Astrocyte of the hippocampus (primary cell): Measurements from ENCODE around the gene FASN.
"Not testable (repeated sequence)": the region's sequence is repeated elsewhere in the genome, so short reads cannot be mapped to it uniquely, and the experiment has no call there.

Experiments used
- DNase-seq: peaks from one replicate; pipeline ENCODE4 v3.0.0; 2011; ENCODE audit warnings: low read depth, low spot score

The FASN gene

GRCh38 chr17:82098169-82098938 lies at the start of gene FASN:
FASN (minus strand) TSS chr17:82098236; CDS start chr17:82096445, 1,791 bp downstream.
- DNase-seq: peak; percentile 99

GRCh38 chr17:82146663-82147654 lies 48.9 kb upstream of the FASN start:
- no peak for DNase-seq

GRCh38 chr17:82145550-82146155 lies 47.6 kb upstream of the FASN start:
- no peak for DNase-seq

- no peak for DNase-seq
Measured at GRCh38 chr17:82143333-82143732, 45.3 kb upstream of the FASN start.

GRCh38 chr17:82139961-82140360 lies 41.9 kb upstream of the FASN start:
- DNase-seq: not testable (repeated sequence)

- no peak for DNase-seq
Measured at GRCh38 chr17:82138511-82138992, 40.5 kb upstream of the FASN start.

- DNase-seq: no peak
Measured at GRCh38 chr17:82134101-82134500, 36.1 kb upstream of the FASN start.

- DNase-seq: peak; percentile 48
Measured at GRCh38 chr17:82133166-82133953, 35.3 kb upstream of the FASN start.

- no peak for DNase-seq
Measured at GRCh38 chr17:82129095-82129494, 31.1 kb upstream of the FASN start.

GRCh38 chr17:82128287-82128686 lies 30.3 kb upstream of the FASN start:
- DNase-seq: no peak

GRCh38 chr17:82127704-82128103 lies 29.7 kb upstream of the FASN start:
- no peak for DNase-seq

- no peak for DNase-seq
Measured at GRCh38 chr17:82127315-82127595, 29.2 kb upstream of the FASN start.

GRCh38 chr17:82126556-82127314 lies 28.7 kb upstream of the FASN start:
- DNase-seq: no peak

GRCh38 chr17:82124101-82124500 lies 26.1 kb upstream of the FASN start:
- no peak for DNase-seq

- no peak for DNase-seq
Measured at GRCh38 chr17:82121660-82122629, 23.9 kb upstream of the FASN start.

GRCh38 chr17:82121246-82121645 lies 23.2 kb upstream of the FASN start:
- no peak for DNase-seq

- no peak for DNase-seq
Measured at GRCh38 chr17:82120148-82120547, 22.1 kb upstream of the FASN start.

- DNase-seq: peak; percentile 88
Measured at GRCh38 chr17:82118815-82119380, 20.9 kb upstream of the FASN start.

GRCh38 chr17:82118168-82118814 lies 20.3 kb upstream of the FASN start:
- no peak for DNase-seq
